ENCODE results near the gene NPTN.

The NPTN gene

DNA sequence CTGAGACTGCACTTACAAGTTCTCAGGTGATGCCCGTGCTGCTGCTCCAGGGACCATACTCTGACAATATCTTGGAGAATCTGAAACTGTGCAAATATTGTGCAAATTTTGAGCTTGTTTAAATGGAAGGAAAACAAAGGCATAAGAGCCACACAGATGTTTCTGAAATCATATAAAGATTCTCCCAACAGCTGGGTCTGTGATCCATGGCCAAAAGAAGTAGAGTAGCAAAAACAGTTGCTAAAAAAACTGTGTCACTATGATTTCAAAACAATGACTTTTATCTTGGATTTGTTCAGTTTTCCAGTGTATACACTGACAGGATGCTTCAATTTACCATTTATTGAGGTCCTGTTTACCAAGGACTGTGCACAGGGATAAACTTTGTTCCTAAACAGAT, 25.3 kb downstream of the NPTN start:
- FAIRE-seq (no peak), DNase-seq (ENCODE audit: insufficient read length) (no peak)
- no peak for TF ChIP-seq TAF1 (IDR thresholded peaks at IDR 0.05; ENCODE audit: borderline replicate concordance, low read depth, low read length)
- TF ChIP-seq POLR2A (IDR thresholded peaks at IDR 0.05; ENCODE audit: low read depth, low read length): no peak
- TF ChIP-seq POLR2AphosphoS5 (IDR thresholded peaks at IDR 0.05; ENCODE audit: low read depth, low read length): no peak

DNA sequence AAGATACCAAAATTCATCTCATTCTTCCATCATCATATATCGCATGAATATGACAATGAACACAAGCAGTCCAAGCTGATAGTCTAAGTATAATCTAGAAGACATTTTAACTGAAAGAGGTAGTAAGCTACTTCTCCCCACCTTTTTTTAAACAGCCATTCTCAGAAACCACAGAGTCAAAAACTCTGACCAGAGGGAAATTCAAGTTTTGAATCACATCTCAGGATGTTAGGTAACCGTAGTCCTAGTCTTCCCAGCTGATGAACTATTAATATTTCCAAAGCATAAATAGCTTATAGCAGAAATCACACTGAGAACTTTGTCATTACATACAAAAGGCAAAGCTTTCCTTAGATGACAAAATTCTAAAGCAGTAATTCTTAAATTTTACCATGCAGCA, 25.8 kb downstream of the NPTN start:
- TF ChIP-seq TAF1 (IDR thresholded peaks at IDR 0.05; ENCODE audit: borderline replicate concordance, low read depth, low read length) (no peak), POLR2AphosphoS5 (IDR thresholded peaks at IDR 0.05; ENCODE audit: low read depth, low read length) (no peak), POLR2A (IDR thresholded peaks at IDR 0.05; ENCODE audit: low read depth, low read length) (no peak)
- DNase-seq (ENCODE audit: insufficient read length) (no peak), FAIRE-seq (no peak)

DNA sequence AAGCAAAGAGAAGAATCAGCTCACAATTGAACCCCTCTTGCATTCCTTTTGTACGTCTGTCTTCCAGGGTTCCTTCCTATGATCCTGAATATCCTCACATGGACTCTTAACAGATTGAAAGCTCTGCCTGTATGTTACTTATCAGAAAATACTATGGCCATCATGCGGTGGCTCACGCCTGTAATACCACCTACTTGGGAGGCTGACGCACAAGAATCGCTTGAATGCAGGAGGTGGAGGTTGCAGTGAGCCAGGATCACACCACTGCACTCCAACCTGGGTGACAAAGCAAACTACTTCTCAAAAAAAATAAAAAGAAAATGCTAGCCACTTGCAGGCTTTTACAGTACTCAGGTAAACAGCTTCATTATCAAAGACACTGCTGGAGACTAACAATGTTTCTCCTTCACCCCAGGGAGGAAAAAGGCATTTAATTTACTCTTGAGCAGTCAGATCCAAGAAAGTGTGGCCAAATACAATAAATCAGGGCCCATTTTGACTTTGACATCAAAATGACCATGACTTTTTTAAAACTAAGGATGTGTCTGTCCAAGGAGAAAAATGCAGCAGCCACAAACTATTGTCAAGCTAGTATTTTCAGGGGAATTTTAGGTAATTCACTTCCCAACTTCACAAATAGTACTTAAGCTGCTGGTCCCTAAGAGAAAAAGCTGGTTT, 27.3 kb downstream of the NPTN start:
- FAIRE-seq (no peak), DNase-seq (ENCODE audit: insufficient read length) (no peak)
- TF ChIP-seq POLR2A (IDR thresholded peaks at IDR 0.05; ENCODE audit: low read depth, low read length) (no peak), POLR2AphosphoS5 (IDR thresholded peaks at IDR 0.05; ENCODE audit: low read depth, low read length) (no peak), TAF1 (IDR thresholded peaks at IDR 0.05; ENCODE audit: borderline replicate concordance, low read depth, low read length) (no peak)

DNA sequence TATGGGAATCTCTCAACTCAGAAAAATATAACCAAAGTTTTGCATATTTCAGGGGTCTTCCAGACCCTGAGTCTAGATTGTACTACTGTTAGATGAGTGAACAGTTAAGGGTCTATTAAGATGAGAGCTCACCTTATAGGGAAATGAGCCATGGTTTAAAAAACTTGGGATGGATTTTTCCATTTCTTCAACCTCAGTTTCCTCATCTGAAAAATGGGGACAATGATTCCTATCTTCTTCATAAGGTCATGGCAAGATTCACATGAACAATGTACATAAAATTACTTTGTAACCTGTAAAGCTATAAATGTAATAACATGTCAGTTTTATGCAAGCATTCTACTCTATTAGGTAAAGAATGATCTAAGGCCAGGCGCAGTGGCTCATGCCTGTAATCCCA, 28.7 kb downstream of the NPTN start:
- FAIRE-seq: no peak
- TF ChIP-seq POLR2AphosphoS5 (IDR thresholded peaks at IDR 0.05; ENCODE audit: low read depth, low read length) (no peak), POLR2A (IDR thresholded peaks at IDR 0.05; ENCODE audit: low read depth, low read length) (no peak), TAF1 (IDR thresholded peaks at IDR 0.05; ENCODE audit: borderline replicate concordance, low read depth, low read length) (no peak)
- DNase-seq (ENCODE audit: insufficient read length): no peak

DNA sequence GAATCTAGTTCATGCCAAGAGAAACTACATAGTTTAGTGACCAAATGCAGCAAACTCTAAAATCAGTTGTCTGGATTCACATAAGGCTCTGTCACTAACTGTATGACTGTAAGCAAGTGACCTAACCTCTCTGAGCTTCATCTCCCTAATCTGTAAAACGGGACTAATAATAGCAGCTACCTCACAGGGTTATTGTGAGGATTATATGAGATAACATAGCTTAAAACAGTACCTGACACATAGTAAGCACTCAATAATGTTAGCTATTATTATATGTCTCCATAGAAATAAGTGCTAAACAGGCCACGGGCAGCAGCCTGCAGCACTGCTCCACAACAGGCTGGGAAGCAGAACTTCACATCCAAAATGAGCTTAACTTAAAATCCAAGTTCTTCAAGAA, 30.2 kb downstream of the NPTN start:
- TF ChIP-seq TAF1 (IDR thresholded peaks at IDR 0.05; ENCODE audit: borderline replicate concordance, low read depth, low read length) (no peak), POLR2A (IDR thresholded peaks at IDR 0.05; ENCODE audit: low read depth, low read length) (no peak)

DNA sequence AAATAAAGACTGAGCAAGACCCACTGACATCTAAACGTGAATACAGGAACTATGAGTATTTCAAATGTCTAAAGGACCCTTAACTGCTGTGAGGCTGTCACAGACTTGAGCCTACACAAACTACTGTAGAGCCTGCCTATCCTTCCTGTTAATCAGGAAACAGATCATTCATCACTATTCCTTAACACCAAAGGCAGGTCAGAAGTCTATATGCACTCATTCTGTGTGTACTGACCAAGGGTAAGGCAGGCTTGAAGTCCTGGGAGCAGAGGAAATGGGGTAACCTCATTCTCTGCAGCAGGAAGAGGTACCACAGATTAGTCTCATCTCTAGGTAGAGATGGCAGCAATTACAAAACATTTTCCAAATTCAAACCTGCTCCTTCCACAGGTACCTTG, 30.7 kb downstream of the NPTN start:
- no peak for DNase-seq (ENCODE audit: insufficient read length)
- FAIRE-seq: no peak
- no peak for TF ChIP-seq TAF1 (IDR thresholded peaks at IDR 0.05; ENCODE audit: borderline replicate concordance, low read depth, low read length)
- TF ChIP-seq POLR2AphosphoS5 (IDR thresholded peaks at IDR 0.05; ENCODE audit: low read depth, low read length): no peak
- no peak for TF ChIP-seq POLR2A (IDR thresholded peaks at IDR 0.05; ENCODE audit: low read depth, low read length)

More for the DNA sequence above, 30.2 kb downstream of the NPTN start:
- no peak for DNase-seq (ENCODE audit: insufficient read length)
- no peak for FAIRE-seq

DNA sequence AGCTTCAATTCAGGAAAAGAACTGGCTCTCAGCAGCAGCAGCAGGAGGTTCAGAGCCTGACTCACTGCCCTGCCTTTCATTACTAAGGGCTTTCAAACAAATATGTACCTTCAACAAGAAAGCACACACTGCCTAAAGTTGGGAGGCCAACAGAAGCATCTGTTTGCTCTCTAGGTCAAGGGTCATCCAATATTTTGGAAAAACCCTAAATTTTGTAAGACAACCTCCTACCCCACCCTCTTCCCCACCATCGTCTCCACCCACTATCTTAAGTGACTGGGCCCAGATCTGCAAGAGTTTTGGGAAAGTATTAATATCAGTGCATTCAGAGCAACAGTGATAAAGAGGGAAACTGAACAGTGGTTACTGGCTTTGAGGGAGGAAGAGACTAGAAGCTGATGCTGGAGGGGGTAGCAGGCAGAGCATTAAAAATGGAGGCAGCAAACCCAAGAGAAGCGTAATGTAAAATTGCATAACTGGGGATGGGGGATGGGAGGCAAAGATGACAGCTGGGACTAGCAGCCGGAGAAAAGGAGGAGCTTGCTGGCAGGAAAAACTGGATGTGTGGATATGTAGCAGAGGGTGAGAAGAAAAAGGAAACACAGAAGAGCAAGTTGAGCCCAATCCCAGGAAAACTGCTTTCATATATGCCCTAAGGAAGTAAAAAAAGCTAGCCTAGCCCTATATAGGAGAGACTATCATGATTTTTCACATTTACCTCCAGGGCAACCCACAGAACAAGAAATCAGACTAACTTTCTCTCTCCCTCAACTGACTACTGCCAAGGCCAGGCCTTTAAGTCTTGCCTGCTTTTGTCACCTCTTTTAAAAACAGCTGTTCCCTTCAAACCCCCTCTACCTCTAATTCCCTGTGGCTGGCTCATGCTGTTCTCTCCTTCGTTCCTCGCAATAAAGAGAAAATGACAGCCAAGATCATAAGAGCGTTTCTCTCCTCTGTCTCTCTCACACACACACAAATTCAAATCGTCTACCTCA, 31.4 kb downstream of the NPTN start:
- FAIRE-seq (no peak), DNase-seq (ENCODE audit: insufficient read length) (no peak)
- TF ChIP-seq POLR2A (IDR thresholded peaks at IDR 0.05; ENCODE audit: low read depth, low read length) (no peak), POLR2AphosphoS5 (IDR thresholded peaks at IDR 0.05; ENCODE audit: low read depth, low read length) (no peak), TAF1 (IDR thresholded peaks at IDR 0.05; ENCODE audit: borderline replicate concordance, low read depth, low read length) (no peak)

GRCh38 chr15:73600413-73601335, 32.5 kb downstream of the NPTN start:
- FAIRE-seq: no peak

GRCh38 chr15:73599934-73600333, 33.3 kb downstream of the NPTN start:
- TF ChIP-seq POLR2A (IDR thresholded peaks at IDR 0.05; ENCODE audit: low read depth, low read length): no peak
- TF ChIP-seq TAF1 (IDR thresholded peaks at IDR 0.05; ENCODE audit: borderline replicate concordance, low read depth, low read length): no peak
- no peak for TF ChIP-seq POLR2AphosphoS5 (IDR thresholded peaks at IDR 0.05; ENCODE audit: low read depth, low read length)
- DNase-seq (ENCODE audit: insufficient read length): no peak
- FAIRE-seq: no peak

More at GRCh38 chr15:73600413-73601335, 32.5 kb downstream of the NPTN start:
- no peak for TF ChIP-seq TAF1 (IDR thresholded peaks at IDR 0.05; ENCODE audit: borderline replicate concordance, low read depth, low read length)
- TF ChIP-seq POLR2AphosphoS5 (IDR thresholded peaks at IDR 0.05; ENCODE audit: low read depth, low read length): no peak
- DNase-seq (ENCODE audit: insufficient read length): no peak

DNA sequence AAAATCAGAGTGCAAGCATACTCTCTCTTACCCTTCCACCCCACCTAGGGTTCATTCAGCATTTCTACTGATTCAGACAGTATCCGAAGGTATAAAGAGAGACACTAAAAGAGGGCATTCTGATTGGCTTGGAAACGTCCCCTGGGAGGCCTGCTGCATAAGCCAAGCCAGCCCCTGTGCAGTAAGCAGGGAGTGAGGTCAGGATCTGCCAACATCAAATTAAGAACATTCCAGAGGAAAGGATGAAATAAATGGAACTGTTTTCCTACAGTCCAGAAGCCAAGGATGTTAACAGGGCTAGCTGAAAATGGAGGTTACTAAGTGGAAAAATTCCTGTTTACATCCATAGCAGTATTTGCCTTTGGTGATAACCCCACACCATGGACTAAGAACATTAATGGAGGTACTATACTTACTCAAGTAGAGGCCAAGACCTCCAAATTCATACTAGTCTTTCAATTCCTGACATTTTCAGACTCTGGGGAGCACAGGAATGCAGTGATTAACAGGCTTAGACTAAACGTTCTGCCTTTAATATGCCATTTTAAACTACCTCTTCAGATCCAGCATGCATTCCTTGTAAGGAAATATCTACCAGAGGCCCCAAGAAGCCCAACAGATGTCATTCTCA, 34.5 kb downstream of the NPTN start:
- DNase-seq (ENCODE audit: insufficient read length) (no peak), FAIRE-seq (no peak)
- TF ChIP-seq POLR2AphosphoS5 (IDR thresholded peaks at IDR 0.05; ENCODE audit: low read depth, low read length): no peak
- TF ChIP-seq POLR2A (IDR thresholded peaks at IDR 0.05; ENCODE audit: low read depth, low read length): no peak
